SK-N-SH treated with all-trans-retinoic acid at 6 μM for 48 hours (cell line): ENCODE measurements around the gene FMO5.

Experiments
- ATAC-seq: fragments of 200-7000 bp; cut with Tn5 transposase; 3 replicates; pipeline ENCODE4 v1.9.1; 2020; ENCODE audit warnings: mild to moderate bottlenecking, moderate library complexity
- ARNTL ChIP-seq: fragments of 450-650 bp; formaldehyde crosslinking; IDR thresholded peaks from 2 replicates; pipeline ENCODE4 v1.5.0; 2020; ENCODE audit warnings: low read depth, mild to moderate bottlenecking, moderate library complexity, borderline replicate concordance
- BACH2 ChIP-seq: fragments of 250-450 bp; sonication (Bioruptor Pico); IDR thresholded peaks from 2 replicates; pipeline ENCODE4 v1.9.0; 2021; ENCODE audit warnings: mild to moderate bottlenecking, borderline replicate concordance
- CSDC2 ChIP-seq: fragments of 250-450 bp; sonication (Bioruptor Pico); IDR thresholded peaks from 2 replicates; pipeline ENCODE4 v1.5.0; 2020; ENCODE audit warnings: mild to moderate bottlenecking, moderate library complexity
- GLIS3 ChIP-seq: fragments of 250-450 bp; sonication (Bioruptor Pico); IDR thresholded peaks from 2 replicates; pipeline ENCODE4 v1.5.0; 2020; ENCODE audit warnings: mild to moderate bottlenecking, moderate library complexity
- ISL1 ChIP-seq: fragments of 250-450 bp; sonication (Bioruptor Pico); IDR thresholded peaks from 2 replicates; pipeline ENCODE4 v2.1.2; 2022; ENCODE audit warnings: mild to moderate bottlenecking, moderate library complexity
- PATZ1 ChIP-seq: fragments of 250-450 bp; sonication (Bioruptor Pico); IDR thresholded peaks from 2 replicates; pipeline ENCODE4 v1.8.0; 2020; ENCODE audit warnings: mild to moderate bottlenecking, moderate library complexity, borderline replicate concordance
- POU6F1 ChIP-seq: fragments of 250-450 bp; sonication (Bioruptor Pico); IDR thresholded peaks from 2 replicates; pipeline ENCODE4 v1.8.0; 2021; ENCODE audit warnings: low read depth, mild to moderate bottlenecking, moderate library complexity, borderline replicate concordance
- SNAI2 ChIP-seq: fragments of 250-450 bp; sonication (Bioruptor Pico); IDR thresholded peaks from 2 replicates; pipeline ENCODE4 v1.5.0; 2020; ENCODE audit warnings: mild to moderate bottlenecking, moderate library complexity
- TCF4 ChIP-seq: fragments of 250-450 bp; sonication (Bioruptor Pico); IDR thresholded peaks from 2 replicates; pipeline ENCODE4 v1.8.0; 2021; ENCODE audit warnings: mild to moderate bottlenecking, moderate library complexity, borderline replicate concordance
- TSHZ2 ChIP-seq: fragments of 250-450 bp; sonication (Bioruptor Pico); IDR thresholded peaks from 2 replicates; pipeline ENCODE4 v1.5.0; 2020; ENCODE audit warnings: mild to moderate bottlenecking, moderate library complexity
- ZC3H10 ChIP-seq: fragments of 250-450 bp; sonication (Bioruptor Pico); IDR thresholded peaks from 2 replicates; pipeline ENCODE4 v1.5.1; 2021; ENCODE audit warnings: mild to moderate bottlenecking, moderate library complexity
- ZFP3 ChIP-seq: fragments of 250-450 bp; sonication (Bioruptor Pico); IDR thresholded peaks from 2 replicates; pipeline ENCODE4 v1.5.0; 2020; ENCODE audit warnings: mild to moderate bottlenecking, moderate library complexity
- ZFP30 ChIP-seq: fragments of 450-650 bp; formaldehyde crosslinking; IDR thresholded peaks from 2 replicates; pipeline ENCODE4 v1.5.0; 2022; ENCODE audit warnings: mild to moderate bottlenecking, moderate library complexity
- ZNF565 ChIP-seq: fragments of 450-650 bp; formaldehyde crosslinking; conservative IDR thresholded peaks from 2 replicates; pipeline ENCODE4 v1.5.0; 2020; ENCODE audit warnings: low read depth, mild to moderate bottlenecking, moderate library complexity
- ZNF8 ChIP-seq: fragments of 450-650 bp; formaldehyde crosslinking; IDR thresholded peaks from 2 replicates; pipeline ENCODE4 v1.5.0; 2020; ENCODE audit warnings: mild to moderate bottlenecking, moderate library complexity

The FMO5 gene

GRCh38 chr1:147151244-147151643 lies 73.9 kb downstream of the FMO5 start:
- TF ChIP-seq BACH2 (CRISPR knock-in tag), result no peak
- TF ChIP-seq GLIS3 (CRISPR knock-in tag), result no peak
- TF ChIP-seq ZNF8, result no peak
- no peak for TF ChIP-seq ARNTL (CRISPR knock-in tag)
- no peak for TF ChIP-seq ZC3H10 (CRISPR knock-in tag)
- TF ChIP-seq TSHZ2 (CRISPR knock-in tag), result no peak
- no peak for TF ChIP-seq ZFP3 (CRISPR knock-in tag)
- TF ChIP-seq PATZ1 (CRISPR knock-in tag), result no peak
- no peak for TF ChIP-seq CSDC2 (CRISPR knock-in tag)
- no peak for TF ChIP-seq ISL1 (CRISPR knock-in tag)
- no peak for TF ChIP-seq POU6F1 (CRISPR knock-in tag)
- no peak for TF ChIP-seq SNAI2 (CRISPR knock-in tag)
- TF ChIP-seq ZNF565 (CRISPR knock-in tag), result no peak
- no peak for TF ChIP-seq ZFP30
- ATAC-seq, result no peak

GRCh38 chr1:147142886-147143285 lies 82.3 kb downstream of the FMO5 start:
- ATAC-seq, result no peak
- TF ChIP-seq ZFP3 (CRISPR knock-in tag) (no peak), TCF4 (CRISPR knock-in tag) (no peak), ZNF565 (CRISPR knock-in tag) (no peak), GLIS3 (CRISPR knock-in tag) (no peak)
